GM13976 (cell line): ENCODE results near the gene NARS2.
"Not testable (repeated sequence)": the region's sequence is repeated elsewhere in the genome, so short reads cannot be mapped to it uniquely, and the experiment has no call there.

Source experiments
- DNase-seq: peaks from one replicate; pipeline ENCODE4 v3.0.0; 2012; ENCODE audit warnings: low spot score
- CTCF ChIP-seq: IDR thresholded peaks from 2 replicates; pipeline ENCODE4 v1.5.1; 2012; ENCODE audit warnings: borderline replicate concordance, mild to moderate bottlenecking; ENCODE audit not compliant: insufficient read depth; ENCODE audit errors: extremely low read depth, missing control alignments, control extremely low read depth
- in situ Hi-C: fragments of 300-500 bp; cut with MboI; formaldehyde crosslinking; loops from one replicate; pipeline ENCODE4 v1.12.0; 2022; ENCODE audit warnings: low sequenced_read_pairs, mixed read lengths, inconsistent platforms; ENCODE audit not compliant: unreplicated experiment

Gene NARS2

GRCh38 chr11:78514922-78515502 lies 59.7 kb downstream of the NARS2 start:
- TF ChIP-seq CTCF = no peak
- in situ Hi-C loops = no loop called here
- DNase-seq = no peak

GRCh38 chr11:78513085-78513484 lies 61.6 kb downstream of the NARS2 start:
- DNase-seq, in situ Hi-C loops: not testable (repeated sequence)

GRCh38 chr11:78510597-78510996 lies 64.1 kb downstream of the NARS2 start:
- no peak for DNase-seq
- in situ Hi-C loops = no loop called here
- TF ChIP-seq CTCF = no peak

- DNase-seq = no peak
- in situ Hi-C loops = no loop called here
- TF ChIP-seq CTCF = no peak
Observed at GRCh38 chr11:78510025-78510596, 64.6 kb downstream of the NARS2 start.

- no peak for DNase-seq
- in situ Hi-C loops = no loop called here
- no peak for TF ChIP-seq CTCF
Observed at GRCh38 chr11:78504708-78505107, 70.0 kb downstream of the NARS2 start.

GRCh38 chr11:78504181-78504580 lies 70.5 kb downstream of the NARS2 start:
- no peak for DNase-seq
- no peak for TF ChIP-seq CTCF
- in situ Hi-C loops = no loop called here

- no peak for DNase-seq
- in situ Hi-C loops = loop anchor here (10.0 kb wide), 1 partner anchor 65 kb away; no protein-coding TSS in a partner anchor
- TF ChIP-seq CTCF = no peak
Observed at GRCh38 chr11:78499971-78500370, 74.7 kb downstream of the NARS2 start.
